GM12878 (cell line): ENCODE measurements around the gene DNAJC12.
"Not testable (repeated sequence)": the region's sequence is repeated elsewhere in the genome, so short reads cannot be mapped to it uniquely, and the experiment has no call there.

Source experiments
- EP300 ChIP-seq, 2 experiments: fragments of 150-350 bp in 1 of 2; IDR thresholded peaks; 2 replicates each; pipeline ENCODE4 v1.6.1; 2011 to 2012; ENCODE audit warnings: low read depth in 2 of 2, low read length in 2 of 2, borderline replicate concordance in 1 of 2, improper control_type of control experiment in 1 of 2, inconsistent platforms in 1 of 2; ENCODE audit not compliant: control insufficient read depth in 1 of 2
- EZH2 ChIP-seq: IDR thresholded peaks from 2 replicates; pipeline ENCODE4 v1.6.1; 2012; ENCODE audit warnings: low read depth, mild to moderate bottlenecking, control low read depth, inconsistent platforms, low read length, borderline replicate concordance; ENCODE audit not compliant: control insufficient read depth
- NFIC ChIP-seq: IDR thresholded peaks from 2 replicates; pipeline ENCODE4 v1.6.1; 2012; ENCODE audit warnings: low read depth, mild to moderate bottlenecking, inconsistent platforms, low read length, moderate library complexity
- NR2C2 ChIP-seq: IDR thresholded peaks from 2 replicates; pipeline ENCODE4 v1.6.1; 2011; ENCODE audit warnings: borderline replicate concordance, low read depth; ENCODE audit not compliant: control insufficient read depth, insufficient read length
- NR2F1 ChIP-seq: fragments of 450-650 bp; conservative IDR thresholded peaks from 2 replicates; pipeline ENCODE4 v1.6.1; 2017; ENCODE audit warnings: mild to moderate bottlenecking
- POLR2A ChIP-seq: IDR thresholded peaks from 2 replicates; pipeline ENCODE4 v1.6.1; 2011; ENCODE audit warnings: low read depth, mild to moderate bottlenecking, low read length
- YBX1 ChIP-seq: fragments of 450-650 bp; IDR thresholded peaks from 2 replicates; pipeline ENCODE4 v1.6.1; 2016; ENCODE audit warnings: antibody characterized with exemption
- TF ChIP-seq, protein P1 (sequence below), 3 experiments: IDR thresholded peaks in 2 of 3; conservative IDR thresholded peaks in 1 of 3; 2 replicates each; pipeline ENCODE4 v1.5.1; 2011; ENCODE audit warnings: low read depth in 3 of 3, low read length in 3 of 3, mild to moderate bottlenecking in 3 of 3, control low read depth in 2 of 3, moderate library complexity in 2 of 3, inconsistent platforms in 1 of 3, mixed read lengths in 1 of 3; ENCODE audit not compliant: control insufficient read depth in 2 of 3, insufficient read depth in 1 of 3; ENCODE audit errors: extremely low read depth in 1 of 3
- TF ChIP-seq, protein P2 (sequence below): IDR thresholded peaks from 2 replicates; pipeline ENCODE4 v1.6.1; 2012; ENCODE audit warnings: low read depth, low read length, improper control_type of control experiment

DNA sequence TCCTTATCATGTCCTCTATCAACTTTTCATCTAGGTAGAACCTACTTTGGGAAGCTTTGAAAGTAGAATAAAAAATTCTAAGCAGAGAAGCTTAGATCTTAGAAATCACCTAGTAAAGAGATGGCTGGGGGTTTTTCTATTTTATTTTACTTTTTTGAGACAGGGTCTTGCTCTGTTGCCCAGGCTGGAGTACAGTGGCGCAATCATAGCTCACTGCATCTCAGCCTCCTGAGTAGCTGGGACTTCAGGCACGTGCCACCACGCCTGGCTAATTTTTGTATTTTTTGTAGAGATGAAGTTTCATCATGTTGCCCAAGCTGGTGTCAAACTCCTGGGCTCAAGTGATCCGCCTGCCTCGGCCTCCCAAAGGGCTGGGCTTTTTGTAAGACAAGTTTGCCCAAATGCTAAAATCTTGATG is 57.8 kb downstream of the DNAJC12 start:
- not testable (repeated sequence) for TF ChIP-seq EZH2; YBX1; EP300 (IDR thresholded peaks at IDR 0.05; ENCODE audit: borderline replicate concordance in 1 of 2, control insufficient read depth in 1 of 2, low read depth in 2 of 2, low read length in 2 of 2); NR2C2; NFIC; POLR2A; NR2F1
- TF ChIP-seq, protein P1, sequence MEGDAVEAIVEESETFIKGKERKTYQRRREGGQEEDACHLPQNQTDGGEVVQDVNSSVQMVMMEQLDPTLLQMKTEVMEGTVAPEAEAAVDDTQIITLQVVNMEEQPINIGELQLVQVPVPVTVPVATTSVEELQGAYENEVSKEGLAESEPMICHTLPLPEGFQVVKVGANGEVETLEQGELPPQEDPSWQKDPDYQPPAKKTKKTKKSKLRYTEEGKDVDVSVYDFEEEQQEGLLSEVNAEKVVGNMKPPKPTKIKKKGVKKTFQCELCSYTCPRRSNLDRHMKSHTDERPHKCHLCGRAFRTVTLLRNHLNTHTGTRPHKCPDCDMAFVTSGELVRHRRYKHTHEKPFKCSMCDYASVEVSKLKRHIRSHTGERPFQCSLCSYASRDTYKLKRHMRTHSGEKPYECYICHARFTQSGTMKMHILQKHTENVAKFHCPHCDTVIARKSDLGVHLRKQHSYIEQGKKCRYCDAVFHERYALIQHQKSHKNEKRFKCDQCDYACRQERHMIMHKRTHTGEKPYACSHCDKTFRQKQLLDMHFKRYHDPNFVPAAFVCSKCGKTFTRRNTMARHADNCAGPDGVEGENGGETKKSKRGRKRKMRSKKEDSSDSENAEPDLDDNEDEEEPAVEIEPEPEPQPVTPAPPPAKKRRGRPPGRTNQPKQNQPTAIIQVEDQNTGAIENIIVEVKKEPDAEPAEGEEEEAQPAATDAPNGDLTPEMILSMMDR (IDR thresholded peaks at IDR 0.05 in 2 of 3, conservative IDR thresholded peaks at IDR 0.05 in 1 of 3; ENCODE audit: control insufficient read depth in 2 of 3, extremely low read depth in 1 of 3, insufficient read depth in 1 of 3, low read depth in 3 of 3, low read length in 3 of 3) = not testable (repeated sequence)
- TF ChIP-seq, protein P2, sequence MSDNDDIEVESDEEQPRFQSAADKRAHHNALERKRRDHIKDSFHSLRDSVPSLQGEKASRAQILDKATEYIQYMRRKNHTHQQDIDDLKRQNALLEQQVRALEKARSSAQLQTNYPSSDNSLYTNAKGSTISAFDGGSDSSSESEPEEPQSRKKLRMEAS = not testable (repeated sequence)
